ENCODE results near the gene BCL2L2.

DNA sequence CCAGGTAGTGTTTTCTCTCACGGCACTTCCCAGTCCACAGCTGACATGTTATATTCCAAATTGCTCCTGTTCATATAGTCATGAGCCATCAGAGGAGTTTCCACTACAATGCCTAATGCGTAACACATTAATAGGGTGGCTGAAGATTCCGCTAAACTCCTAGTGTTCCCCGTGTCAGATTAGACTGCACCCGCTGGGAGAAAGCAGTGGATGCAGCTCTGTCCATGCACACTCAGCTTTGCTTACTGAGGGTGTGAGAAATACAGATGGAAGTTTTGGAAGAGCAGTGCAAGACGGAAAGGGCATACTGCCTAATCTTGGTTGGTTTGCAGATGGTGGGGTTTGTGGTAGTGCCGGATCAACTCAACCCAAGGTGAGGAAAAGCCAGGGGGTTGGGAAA lies 9.5 kb upstream of the BCL2L2 start:
- no peak for TF ChIP-seq SUZ12 (IDR thresholded peaks at IDR 0.05; ENCODE audit: extremely low read depth, insufficient read depth, insufficient read length)
- TF ChIP-seq ZNF274 (IDR thresholded peaks at IDR 0.05; ENCODE audit: low read depth, low read length) = no peak
- TF ChIP-seq YY1 (IDR thresholded peaks at IDR 0.05; ENCODE audit: insufficient read depth, insufficient read length) = no peak

Data from NT2/D1 (cell line).